GM21619 (cell line): ENCODE data around the gene ZNF469.
"Not testable (repeated sequence)": the region's sequence is repeated elsewhere in the genome, so short reads cannot be mapped to it uniquely, and the experiment has no call there.

Source experiments
- ATAC-seq: cut with Tn5 transposase; IDR thresholded peaks from one replicate; pipeline ENCODE4 v1.9.1; 2021; ENCODE audit not compliant: unreplicated experiment

The ZNF469 gene

DNA sequence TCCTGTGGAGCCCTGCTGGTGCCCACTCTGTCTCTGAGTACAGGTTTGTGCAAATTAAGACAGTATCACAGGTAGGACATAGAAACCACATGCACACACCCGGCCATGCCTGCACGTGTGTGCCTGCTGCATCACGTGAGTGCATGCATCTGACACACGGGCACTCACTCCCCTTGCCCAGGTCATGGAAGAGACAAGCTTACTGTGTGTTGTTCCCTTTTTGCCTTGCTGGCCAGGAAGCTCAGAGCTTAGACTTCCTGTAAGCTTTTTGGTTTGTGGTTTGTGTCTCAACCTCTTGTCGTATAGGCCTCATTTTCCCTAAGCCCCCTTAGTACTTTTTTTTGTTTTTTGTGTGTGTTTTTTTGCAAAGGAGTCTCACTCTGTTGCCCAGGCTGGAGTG, 25.0 kb downstream of the ZNF469 start:
- ATAC-seq, result no peak

DNA sequence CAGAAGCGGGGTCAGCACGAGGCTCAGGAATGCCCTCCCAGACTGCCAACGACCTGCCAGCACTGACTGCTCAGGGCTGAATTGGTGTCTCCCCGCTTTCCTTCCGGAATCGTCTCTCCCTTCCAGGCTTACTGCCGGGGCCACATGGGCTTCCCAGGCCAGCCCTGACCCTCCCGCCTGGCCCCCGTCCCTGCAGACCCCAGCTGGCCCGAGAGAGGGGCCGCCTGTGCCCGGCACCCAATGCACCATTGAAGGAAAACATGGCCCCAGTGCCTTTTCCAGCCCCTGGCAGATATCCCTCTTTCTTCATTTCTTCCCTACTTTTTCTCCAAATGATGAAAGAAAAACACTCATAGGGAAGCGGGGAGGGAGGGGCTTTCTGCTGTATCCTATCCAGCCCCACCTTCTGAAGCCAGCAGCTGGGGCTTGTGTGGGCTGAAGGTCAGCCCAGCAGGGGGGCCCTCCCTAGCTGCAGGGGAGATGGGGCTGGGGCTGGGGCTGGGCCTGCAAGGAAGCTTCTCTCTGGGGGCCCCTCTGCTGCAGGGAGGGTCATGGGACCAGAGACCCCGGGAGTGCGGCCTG, 25.9 kb downstream of the ZNF469 start:
- ATAC-seq, result no peak

GRCh38 chr16:88409296-88410065, 26.7 kb downstream of the ZNF469 start:
- no peak for ATAC-seq

DNA sequence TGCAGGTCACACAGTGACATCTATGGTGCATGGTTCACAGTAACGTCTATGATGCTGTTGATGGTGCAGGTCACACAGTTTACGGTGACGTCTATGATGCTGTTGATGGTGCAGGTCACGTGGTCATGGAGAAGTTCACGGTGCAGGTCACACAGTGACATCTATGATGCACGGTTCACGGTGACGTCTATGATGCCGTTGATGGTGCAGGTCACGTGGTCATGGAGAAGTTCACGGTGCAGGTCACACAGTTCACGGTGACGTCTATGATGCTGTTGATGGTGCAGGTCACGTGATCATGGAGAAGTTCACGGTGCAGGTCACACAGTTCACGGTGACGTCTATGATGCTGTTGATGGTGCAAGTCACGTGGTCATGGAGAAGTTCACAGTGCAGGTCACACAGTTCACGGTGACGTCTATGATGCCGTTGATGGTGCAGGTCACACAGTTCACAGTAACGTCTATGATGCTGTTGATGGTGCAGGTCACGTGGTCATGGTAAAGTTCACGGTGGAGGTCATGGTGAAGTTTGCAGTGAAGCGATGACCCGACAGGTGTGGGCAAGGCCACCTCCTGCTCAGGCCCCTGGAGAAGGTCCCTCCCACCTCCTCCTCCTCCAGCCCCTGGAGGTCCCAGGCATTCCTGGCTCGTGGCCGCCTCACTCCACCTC, 27.7 kb downstream of the ZNF469 start:
- ATAC-seq, result not testable (repeated sequence)

DNA sequence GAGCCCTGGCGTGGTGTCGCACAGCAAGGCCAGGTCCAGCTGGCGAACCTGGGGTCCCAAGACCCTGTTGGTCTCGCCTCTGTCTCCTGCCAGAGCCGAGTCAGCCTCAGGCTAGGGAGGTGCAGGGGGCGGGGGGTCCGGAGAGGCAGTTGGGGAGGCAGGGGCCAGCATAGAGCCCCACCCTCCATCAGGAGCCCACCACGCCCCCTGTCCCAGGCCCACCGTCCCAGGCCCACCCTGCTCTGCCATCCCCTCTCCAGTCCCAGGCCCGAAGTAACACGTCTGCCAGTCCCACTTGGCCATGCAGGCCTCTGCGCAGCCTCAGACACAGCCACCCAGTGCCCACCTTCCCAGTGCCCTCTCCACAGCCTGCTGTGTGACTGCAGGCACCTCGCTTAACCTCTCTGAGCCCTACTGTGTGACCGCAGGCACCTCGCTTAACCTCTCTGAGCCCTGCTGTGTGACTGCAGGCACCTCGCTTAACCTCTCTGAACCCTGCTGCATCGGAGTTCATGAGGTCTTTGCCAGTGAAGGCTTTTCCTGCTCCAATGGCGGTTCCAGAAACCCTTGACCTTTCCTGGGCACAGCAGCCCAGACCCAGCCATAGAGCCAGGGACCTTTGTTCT, 29.3 kb downstream of the ZNF469 start:
- ATAC-seq, result no peak

DNA sequence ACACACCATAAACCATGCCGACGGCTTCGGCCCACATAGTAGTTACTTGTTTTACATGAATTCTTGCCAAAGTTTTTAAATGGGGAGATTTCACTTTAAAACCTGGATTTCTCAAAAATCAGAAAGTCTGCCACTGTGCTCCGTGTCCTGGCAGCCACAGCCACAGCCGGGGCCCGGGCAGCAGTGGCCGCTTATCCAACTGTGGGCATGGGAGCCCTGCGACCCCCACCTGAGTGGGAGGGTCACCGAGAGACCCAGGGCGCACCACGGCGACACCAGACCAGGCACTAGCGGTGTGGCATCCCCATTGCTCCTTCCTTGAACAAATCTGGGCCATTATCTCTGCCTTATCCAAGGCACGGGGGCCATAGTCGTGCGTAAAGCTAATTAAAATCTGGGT, 30.0 kb downstream of the ZNF469 start:
- no peak for ATAC-seq

DNA sequence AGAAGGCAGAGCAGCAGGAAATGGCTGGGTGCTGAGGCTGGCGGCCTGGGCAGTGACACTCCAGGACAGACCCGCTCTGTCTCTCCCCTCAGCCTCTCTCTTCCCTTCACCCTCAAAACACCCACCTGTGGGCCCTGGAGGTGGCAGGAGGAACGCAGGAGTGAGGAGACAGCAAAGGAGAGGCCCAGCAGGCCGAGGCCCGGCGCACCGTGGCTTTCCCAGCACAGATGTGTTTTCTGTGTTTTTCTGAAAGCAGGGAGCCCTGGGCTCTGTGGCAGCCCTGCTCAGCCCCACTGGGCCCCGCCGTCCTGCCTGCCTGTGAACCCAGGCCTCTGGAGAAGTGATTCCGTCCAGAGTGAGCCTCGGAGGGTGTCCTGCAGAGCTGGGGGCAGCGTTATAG, 30.5 kb downstream of the ZNF469 start:
- ATAC-seq, result no peak

DNA sequence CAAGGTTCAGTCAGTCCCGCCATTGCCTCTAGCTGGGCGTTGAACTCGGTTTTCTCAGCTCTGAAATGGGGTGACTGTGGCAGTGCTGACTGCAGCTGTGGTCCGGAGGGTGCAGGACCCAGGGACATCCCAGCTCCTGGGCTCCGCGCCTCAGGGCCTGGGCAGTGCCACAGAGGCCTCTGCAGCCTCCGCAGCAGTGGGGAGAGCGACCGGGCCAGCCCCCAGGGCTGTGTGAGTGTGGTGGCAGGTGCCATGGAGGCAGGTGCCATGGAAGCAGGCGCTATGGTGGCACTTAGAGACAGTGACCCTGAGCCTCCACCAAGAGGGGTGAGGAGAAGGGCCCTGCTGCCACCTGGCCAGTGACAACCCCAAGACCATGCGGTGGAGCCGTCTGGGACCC, 30.9 kb downstream of the ZNF469 start:
- no peak for ATAC-seq

DNA sequence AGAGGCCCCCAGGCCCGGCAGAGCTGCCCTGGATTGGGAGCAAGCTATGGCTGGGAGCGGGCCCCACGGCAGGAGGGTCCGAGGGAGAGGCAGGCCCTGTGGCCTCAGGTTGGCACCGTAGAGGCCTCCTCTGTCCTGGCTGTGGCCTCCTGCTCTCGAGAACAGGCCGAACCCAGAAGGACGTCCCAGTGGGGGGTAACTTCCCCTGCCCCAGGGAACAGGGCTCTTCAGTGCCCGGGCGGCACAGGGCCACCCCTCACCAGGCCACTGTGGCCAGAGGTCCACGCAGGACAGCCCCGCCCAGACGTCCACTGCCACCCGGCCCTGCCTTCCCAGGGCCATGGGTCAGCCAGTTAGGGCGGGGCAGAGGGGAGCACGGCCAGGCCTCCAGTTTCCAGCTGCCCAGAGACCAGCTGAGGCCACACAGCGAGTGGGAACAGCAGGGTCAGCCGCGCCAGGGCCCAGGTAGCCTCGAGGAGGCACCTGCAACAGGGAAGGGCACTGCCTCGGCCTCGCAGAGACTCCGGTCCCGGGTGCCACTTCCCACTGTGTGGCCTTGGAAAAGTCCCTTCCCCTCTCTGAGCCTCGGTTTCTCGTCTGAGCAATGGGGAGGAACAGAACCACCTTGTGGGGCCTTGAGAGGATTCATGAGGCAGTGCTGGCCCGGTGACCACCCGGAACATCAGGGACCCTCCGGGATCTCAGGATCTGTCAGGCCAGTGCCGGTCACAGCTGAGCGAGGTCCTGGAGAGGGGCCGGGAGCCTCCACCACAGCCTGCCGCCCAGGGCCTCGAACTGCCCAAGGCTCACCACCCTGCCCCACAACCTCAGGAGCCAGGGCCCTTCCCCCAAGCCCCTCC, 32.0 kb downstream of the ZNF469 start:
- ATAC-seq, result no peak

GRCh38 chr16:88415381-88415705, 32.6 kb downstream of the ZNF469 start:
- no peak for ATAC-seq

GRCh38 chr16:88415713-88416323, 33.1 kb downstream of the ZNF469 start:
- no peak for ATAC-seq

- ATAC-seq, result no peak
Measured at GRCh38 chr16:88416686-88417085, 33.9 kb downstream of the ZNF469 start.

- ATAC-seq, result no peak
Measured at GRCh38 chr16:88417684-88418476, 35.1 kb downstream of the ZNF469 start.

DNA sequence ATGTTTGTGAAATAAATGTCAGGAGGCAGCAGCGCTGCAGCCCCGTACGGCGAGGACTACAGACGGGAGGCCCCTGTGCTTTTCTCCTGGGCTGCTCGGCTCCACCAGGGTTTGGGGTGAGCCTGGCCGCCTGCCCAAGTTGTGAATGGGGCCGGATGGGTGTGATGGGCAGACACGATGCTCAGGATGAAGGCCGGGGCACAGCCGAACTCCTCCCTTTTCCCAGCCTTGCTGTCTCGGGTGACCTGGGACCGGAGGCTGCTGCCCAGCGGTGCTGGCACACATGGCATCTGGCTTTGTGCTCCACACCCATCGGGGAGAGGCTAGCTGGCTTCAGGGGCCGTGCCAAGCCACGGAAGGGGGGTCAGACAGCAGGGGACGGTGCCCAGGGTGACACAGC, 36.1 kb downstream of the ZNF469 start:
- no peak for ATAC-seq

- no peak for ATAC-seq
Measured at GRCh38 chr16:88419790-88420189, 37.0 kb downstream of the ZNF469 start.

GRCh38 chr16:88420496-88420895, 37.7 kb downstream of the ZNF469 start:
- no peak for ATAC-seq

DNA sequence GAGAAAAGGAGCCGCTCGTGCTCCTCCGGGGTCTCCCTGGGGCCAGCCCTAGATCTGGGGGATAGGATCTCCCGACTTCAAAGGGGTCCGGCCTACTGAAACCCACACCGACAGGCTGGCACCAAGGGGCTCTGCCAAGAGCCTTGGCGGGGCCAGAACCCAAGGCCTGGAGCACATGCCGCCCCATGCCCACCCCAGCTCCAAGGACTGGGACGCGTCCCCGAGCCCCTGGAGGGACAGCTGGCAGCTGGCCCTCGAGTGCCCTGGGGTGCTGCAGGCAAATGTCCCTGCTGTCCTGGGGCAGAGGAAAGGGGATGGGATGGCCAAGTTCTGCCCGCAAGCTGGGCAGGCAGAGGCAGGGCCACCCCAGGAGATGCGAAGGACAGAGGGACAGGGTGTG, 38.5 kb downstream of the ZNF469 start:
- no peak for ATAC-seq

DNA sequence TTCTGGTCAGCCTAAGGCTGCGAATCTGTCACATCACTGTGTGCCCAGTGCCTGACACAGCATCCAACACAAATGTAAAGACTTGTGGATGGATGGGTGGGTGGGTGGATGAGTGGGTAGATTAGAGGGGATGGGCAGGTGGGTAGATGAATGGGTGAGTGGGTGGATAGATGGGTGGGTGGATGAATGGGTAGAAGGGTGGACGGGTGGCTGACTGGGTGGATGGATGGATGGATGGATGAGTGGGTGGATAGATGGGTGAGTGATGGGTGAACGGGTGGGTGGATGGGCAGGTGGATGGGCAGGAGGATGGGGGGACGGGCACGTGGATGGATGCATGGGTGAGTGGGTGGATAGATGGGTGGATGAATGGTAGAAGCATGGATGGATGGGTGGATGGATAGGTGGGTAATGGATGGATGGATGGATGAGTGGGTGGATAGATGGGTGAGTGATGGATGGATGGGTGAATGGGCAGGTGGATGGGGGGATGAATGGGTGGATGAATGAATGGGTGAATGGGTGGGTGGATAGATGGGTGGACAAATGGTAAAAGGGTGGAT, 39.2 kb downstream of the ZNF469 start:
- no peak for ATAC-seq

DNA sequence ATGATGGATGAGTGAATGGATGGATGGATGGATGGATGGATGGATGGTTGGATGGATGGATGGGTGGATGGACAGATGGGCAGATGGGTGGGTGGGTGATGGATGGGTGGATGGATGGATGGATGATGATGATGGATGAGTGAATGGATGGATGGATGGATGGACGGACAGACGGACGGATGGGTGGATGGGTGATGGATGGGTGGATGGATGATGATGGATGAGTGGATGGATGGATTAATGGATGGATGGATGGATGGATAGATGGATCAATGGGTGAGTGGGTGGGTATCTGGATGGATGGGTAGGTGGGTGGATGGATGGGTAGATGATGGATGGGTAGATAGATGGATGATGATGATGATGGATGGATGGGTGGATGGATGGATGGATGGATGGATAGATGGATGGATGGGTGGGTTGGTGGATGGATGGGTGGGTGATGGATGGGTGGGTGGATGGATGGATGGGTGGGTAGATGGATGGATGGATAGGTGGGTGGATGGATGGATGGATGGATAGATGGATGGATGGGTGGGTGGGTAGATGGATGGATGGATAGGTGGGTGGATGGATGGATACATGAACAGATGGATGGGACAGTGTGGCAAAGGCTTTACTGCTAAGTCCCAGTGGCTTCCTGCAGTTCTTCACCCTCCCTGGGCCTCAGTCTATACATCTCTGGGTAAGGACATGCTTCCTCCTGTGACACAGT, 40.1 kb downstream of the ZNF469 start:
- no peak for ATAC-seq
